C4-2B (cell line): ENCODE data around the gene SETD2.

Source experiments
- ZFX ChIP-seq: fragments of 450-650 bp; IDR thresholded peaks from 2 replicates; pipeline ENCODE4 v1.6.1; 2017
- TF ChIP-seq, protein P1 (sequence below): fragments of 450-650 bp; conservative IDR thresholded peaks from 2 replicates; pipeline ENCODE4 v1.5.1; 2017; ENCODE audit warnings: mild to moderate bottlenecking

DNA sequence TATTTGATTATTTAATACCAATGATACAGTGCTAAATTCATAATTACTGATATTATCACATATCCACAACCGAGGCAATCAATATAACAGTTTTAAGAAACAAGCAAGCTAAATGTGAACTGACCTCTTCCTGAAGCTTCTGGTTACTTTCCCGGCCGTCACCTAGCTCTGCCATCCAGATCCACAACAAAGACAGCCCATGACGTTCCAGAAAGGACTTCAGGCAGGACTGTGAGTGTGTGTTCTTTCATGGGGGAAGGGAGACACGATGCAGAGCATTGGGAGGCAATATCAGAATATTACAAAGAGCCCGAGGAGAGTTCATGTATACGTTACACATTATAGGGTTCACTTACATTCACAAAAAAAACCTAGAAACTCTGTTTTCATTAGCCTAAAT, 77.8 kb downstream of the SETD2 start:
- TF ChIP-seq, protein P1, sequence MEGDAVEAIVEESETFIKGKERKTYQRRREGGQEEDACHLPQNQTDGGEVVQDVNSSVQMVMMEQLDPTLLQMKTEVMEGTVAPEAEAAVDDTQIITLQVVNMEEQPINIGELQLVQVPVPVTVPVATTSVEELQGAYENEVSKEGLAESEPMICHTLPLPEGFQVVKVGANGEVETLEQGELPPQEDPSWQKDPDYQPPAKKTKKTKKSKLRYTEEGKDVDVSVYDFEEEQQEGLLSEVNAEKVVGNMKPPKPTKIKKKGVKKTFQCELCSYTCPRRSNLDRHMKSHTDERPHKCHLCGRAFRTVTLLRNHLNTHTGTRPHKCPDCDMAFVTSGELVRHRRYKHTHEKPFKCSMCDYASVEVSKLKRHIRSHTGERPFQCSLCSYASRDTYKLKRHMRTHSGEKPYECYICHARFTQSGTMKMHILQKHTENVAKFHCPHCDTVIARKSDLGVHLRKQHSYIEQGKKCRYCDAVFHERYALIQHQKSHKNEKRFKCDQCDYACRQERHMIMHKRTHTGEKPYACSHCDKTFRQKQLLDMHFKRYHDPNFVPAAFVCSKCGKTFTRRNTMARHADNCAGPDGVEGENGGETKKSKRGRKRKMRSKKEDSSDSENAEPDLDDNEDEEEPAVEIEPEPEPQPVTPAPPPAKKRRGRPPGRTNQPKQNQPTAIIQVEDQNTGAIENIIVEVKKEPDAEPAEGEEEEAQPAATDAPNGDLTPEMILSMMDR = no peak
- TF ChIP-seq ZFX = no peak
